Fibroblast of lung (primary cell): ENCODE results near the gene ZDHHC22. TPM values are rescaled to one million over a fixed set of nuclear protein-coding genes. Genes with fewer than 3 reads are reported as not detected.

ENCODE experiments used
- DNase-seq, 2 donors: peaks; one replicate each; pipeline versions ENCODE4 v3.0.0 to v3.0.0-alpha.2; 2010; ENCODE audit warnings: low read depth in 2 of 2
- H2AFZ ChIP-seq: 2 replicates; pipeline ENCODE4 v1.5.1; 2012; ENCODE audit warnings: low read length, control low read depth, inconsistent platforms
- H3K27ac ChIP-seq: 2 replicates; pipeline ENCODE4 v1.5.1; 2011; ENCODE audit warnings: low read length, control low read depth; ENCODE audit not compliant: insufficient read depth
- H3K27me3 ChIP-seq: 2 replicates; pipeline ENCODE4 v1.5.1; 2011; ENCODE audit warnings: mild to moderate bottlenecking, low read length; ENCODE audit not compliant: control insufficient read depth, insufficient read depth
- H3K36me3 ChIP-seq: 2 replicates; pipeline ENCODE4 v1.5.1; 2011; ENCODE audit warnings: low read length; ENCODE audit not compliant: control insufficient read depth, insufficient read depth
- H3K4me1 ChIP-seq: 2 replicates; pipeline ENCODE4 v1.5.1; 2011; ENCODE audit warnings: low read length; ENCODE audit not compliant: control insufficient read depth, insufficient read depth; ENCODE audit errors: extremely low read depth
- H3K4me2 ChIP-seq: 2 replicates; pipeline ENCODE4 v1.5.1; 2011; ENCODE audit warnings: low read length, control low read depth; ENCODE audit not compliant: insufficient read depth; ENCODE audit errors: extremely low read depth
- H3K4me3 ChIP-seq, 4 experiments: fragments of 200-600 bp in 1 of 4; sonication (generic) in 1 of 4; replicated peaks in 1 of 4; 2 replicates each; pipeline ENCODE4 v1.5.1; 2011 to 2016; ENCODE audit warnings: low read length in 4 of 4, low read depth in 3 of 4, mild to moderate bottlenecking in 3 of 4, control low read depth in 2 of 4, inconsistent platforms in 1 of 4, mixed read lengths in 1 of 4; ENCODE audit not compliant: insufficient read depth in 1 of 4; ENCODE audit errors: control extremely low read depth in 1 of 4
- H3K79me2 ChIP-seq: 2 replicates; pipeline ENCODE4 v1.5.1; 2012; ENCODE audit warnings: mild to moderate bottlenecking, low read length, inconsistent platforms; ENCODE audit not compliant: control insufficient read depth, insufficient read depth
- H3K9ac ChIP-seq: 2 replicates; pipeline ENCODE4 v1.5.1; 2011; ENCODE audit warnings: mild to moderate bottlenecking, low read length, control low read depth; ENCODE audit not compliant: insufficient read depth
- H3K9me3 ChIP-seq: 2 replicates; pipeline ENCODE4 v1.5.1; 2012; ENCODE audit warnings: low read depth, low read length; ENCODE audit not compliant: control insufficient read depth, insufficient read depth
- H4K20me1 ChIP-seq: 2 replicates; pipeline ENCODE4 v1.5.1; 2011; ENCODE audit warnings: low read length; ENCODE audit not compliant: control insufficient read depth, insufficient read depth; ENCODE audit errors: extremely low read depth
- CTCF ChIP-seq, 2 donors: IDR thresholded peaks in 1 of 2; conservative IDR thresholded peaks in 1 of 2; 1 replicate in 1 of 2; 2 replicates in 1 of 2; pipeline ENCODE4 v1.5.1; 2011 to 2012; ENCODE audit warnings: low read length in 2 of 2, control low read depth in 1 of 2, inconsistent platforms in 1 of 2, low read depth in 1 of 2, mild to moderate bottlenecking in 1 of 2
- EZH2 ChIP-seq: IDR thresholded peaks from 2 replicates; pipeline ENCODE4 v1.5.1; 2012; ENCODE audit warnings: low read length, control low read depth, mild to moderate bottlenecking; ENCODE audit errors: missing control alignments
- polyA plus RNA-seq, 2 donors: library from polyadenylated mRNA; depleted of rRNA in 1 of 2; stranded (reverse) in 1 of 2; unstranded in 1 of 2; fragments of >200 nt; gene quantifications; 2 replicates each; pipeline ENCODE4 v1.2.1, GENCODE V29; 2011 to 2012; ENCODE audit warnings: missing spikeins in 1 of 2
- total RNA-seq: library from RNA; depleted of rRNA; stranded (reverse); fragments of >200 nt; gene quantifications from 2 replicates; pipeline ENCODE4 v1.2.1, GENCODE V29; 2014

The ZDHHC22 gene
- total and polyA plus RNA-seq, 2 donors (not counting 1 experiment from before 2014, with no cell fraction given): not detected

GRCh38 chr14:77083082-77083481 is 58.5 kb downstream of the ZDHHC22 start:
- H2AFZ ChIP-seq: no peak overlapping the region
- H3K79me2 ChIP-seq: no peaks in the 10 kb centered on the region
- H3K36me3 ChIP-seq: no peaks in the 10 kb centered on the region
- H3K4me1 ChIP-seq: no peaks in the 10 kb centered on the region
- DNase-seq: no peak
- no peak overlapping the region for H3K4me2 ChIP-seq
- H4K20me1 ChIP-seq: no peaks in the 10 kb centered on the region
- no peak overlapping the region for H3K9ac ChIP-seq
- peaks cover 13% of the 10 kb centered on the region for H3K27me3 ChIP-seq
- H3K4me3 ChIP-seq: no peak overlapping the region
- no peaks in the 10 kb centered on the region for H3K9me3 ChIP-seq
- H3K27ac ChIP-seq: no peak overlapping the region
- TF ChIP-seq CTCF (conservative IDR thresholded peaks at IDR 0.05 in 1 of 2, IDR thresholded peaks at IDR 0.05 in 1 of 2; ENCODE audit: low read depth in 1 of 2, low read length in 2 of 2) (no peak), EZH2 (no peak)

DNA sequence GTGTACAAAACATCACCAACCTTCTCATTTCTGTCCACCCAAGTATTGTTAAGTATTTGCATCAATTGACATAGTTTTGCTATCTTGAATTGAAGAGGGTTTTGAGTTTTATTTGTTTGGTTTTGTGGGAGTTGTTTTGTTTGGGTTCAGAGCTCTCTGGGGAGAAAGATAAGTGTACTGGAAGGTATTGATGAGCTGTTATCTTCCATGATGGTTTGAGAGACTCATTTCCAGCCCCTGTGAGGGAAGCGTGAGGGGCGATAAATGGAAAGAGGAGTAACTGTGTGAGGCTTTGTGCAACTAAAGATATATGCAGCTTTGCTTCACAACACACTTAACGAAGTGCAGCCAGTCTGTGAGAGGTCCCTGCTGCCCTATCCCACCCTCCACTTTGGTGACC is 59.2 kb downstream of the ZDHHC22 start:
- DNase-seq: no peak

More for the DNA sequence above, 59.2 kb downstream of the ZDHHC22 start:
- Histone ChIP-seq H2AFZ (no peak overlapping the region), H3K9ac (no peak overlapping the region), H3K27ac (no peak overlapping the region), H3K36me3 (no peaks in the 10 kb centered on the region), H4K20me1 (no peaks in the 10 kb centered on the region), H3K4me1 (no peaks in the 10 kb centered on the region), H3K79me2 (no peaks in the 10 kb centered on the region), H3K4me3 (no peak overlapping the region), H3K4me2 (no peak overlapping the region), H3K9me3 (no peaks in the 10 kb centered on the region), H3K27me3 (peaks cover 13% of the 10 kb centered on the region)
- no peak for TF ChIP-seq EZH2
- no peak for TF ChIP-seq CTCF (conservative IDR thresholded peaks at IDR 0.05 in 1 of 2, IDR thresholded peaks at IDR 0.05 in 1 of 2; ENCODE audit: low read depth in 1 of 2, low read length in 2 of 2)

Other genes starting within 250 kb of the ZDHHC22 start
- gene IRF2BPL, start 113.1 kb downstream of the ZDHHC22 start, total RNA-seq: 36.0 and 45.9 TPM in 2 replicates
- gene IRF2BPL, start 113.1 kb downstream of the ZDHHC22 start, polyA plus RNA-seq: 9.8 and 13.1 TPM in 2 replicates
- 10.8 and 12.1 TPM in 2 replicates for gene CIPC, start 43.5 kb downstream of the ZDHHC22 start, total RNA-seq
- gene CIPC, start 43.5 kb downstream of the ZDHHC22 start, polyA plus RNA-seq: 8.9 and 12.8 TPM in 2 replicates
- 0.66 TPM in 1 of 2 replicates, not detected in the other for gene TMEM63C, start 40.0 kb upstream of the ZDHHC22 start, total RNA-seq
- not detected in 2 replicates for gene TMEM63C, start 40.0 kb upstream of the ZDHHC22 start, polyA plus RNA-seq
- gene NGB, start 129.4 kb upstream of the ZDHHC22 start, total RNA-seq: not detected in 2 replicates
- gene NGB, start 129.4 kb upstream of the ZDHHC22 start, polyA plus RNA-seq: not detected in 2 replicates
- gene POMT2, start 179.1 kb upstream of the ZDHHC22 start, total RNA-seq: 8.5 and 9.6 TPM in 2 replicates
- gene POMT2, start 179.1 kb upstream of the ZDHHC22 start, polyA plus RNA-seq: 11.0 and 12.0 TPM in 2 replicates
- 13.7 and 20.5 TPM in 2 replicates for gene GSTZ1, start 179.2 kb upstream of the ZDHHC22 start, total RNA-seq
- 12.4 and 14.4 TPM in 2 replicates for gene GSTZ1, start 179.2 kb upstream of the ZDHHC22 start, polyA plus RNA-seq
- gene TMED8, start 235.3 kb upstream of the ZDHHC22 start, total RNA-seq: 7.4 TPM in 2 replicates
- gene TMED8, start 235.3 kb upstream of the ZDHHC22 start, polyA plus RNA-seq: 5.1 and 7.0 TPM in 2 replicates
- 0.33 and 0.77 TPM in 2 replicates for gene SAMD15, start 235.6 kb upstream of the ZDHHC22 start, total RNA-seq
- 0.69 and 1.1 TPM in 2 replicates for gene SAMD15, start 235.6 kb upstream of the ZDHHC22 start, polyA plus RNA-seq